ENCODE results near the gene NTMT2. TPM values are rescaled to one million over a fixed set of nuclear protein-coding genes. Genes with fewer than 3 reads are reported as not detected.
A peak's percentile ranks its signal among the peaks of the same experiment; 100 is the strongest.

NTMT2 gene
- total and polyA plus RNA-seq, 9 of the 15 experiments (the other 6 are each of a cell fraction or from before 2014, with no cell fraction given), result not detected

- no peaks in the 10 kb centered on the region for H3K27me3 ChIP-seq (ENCODE audit: control insufficient read depth in 2 of 2, insufficient read depth in 2 of 2, low read length in 2 of 2)
- no peak overlapping the region for H3K27ac ChIP-seq (ENCODE audit: extremely low read depth, low read depth, low read length)
- intact Hi-C loops (cut with micrococcal nuclease), result no loop called here
- no peak overlapping the region for H3K4me3 ChIP-seq
- 2% methylated on average over 2 of the region's 2 CpGs for WGBS (ENCODE audit: insufficient coverage, low coverage, missing lambda C conversion rate)
- FAIRE-seq (no peak), ATAC-seq (no peak), DNase-seq (ENCODE audit: extremely low read depth in 1 of 4, low spot score in 3 of 4) (no peak)
- H4K20me1 ChIP-seq (replicated peaks; ENCODE audit: control insufficient read depth, insufficient read depth, low read length), result no peaks in the 10 kb centered on the region
- H3K9ac ChIP-seq (ENCODE audit: insufficient read depth in 1 of 2, low read depth in 2 of 2, low read length in 2 of 2), result no peak overlapping the region
- in situ Hi-C loops (cut with MboI), result no loop called here
- H3K9me3 ChIP-seq (replicated peaks; ENCODE audit: control insufficient read depth, insufficient read depth, low read depth, low read length), result no peaks in the 10 kb centered on the region; the same call in 1 of the 2 replicates
- H3K9me1 ChIP-seq (ENCODE audit: control insufficient read depth, insufficient read depth, low read length), result no peaks in the 10 kb centered on the region
- no peak overlapping the region for H3K4me2 ChIP-seq (ENCODE audit: insufficient read depth, low read length)
- no peak overlapping the region for H2AFZ ChIP-seq (ENCODE audit: low read depth, low read length)
- H3K36me3 ChIP-seq (ENCODE audit: control insufficient read depth, insufficient read depth, low read length), result no peaks in the 10 kb centered on the region
- no TSS peak for BruUV-seq (replicated peaks)
- H3K79me2 ChIP-seq (ENCODE audit: control insufficient read depth, insufficient read depth, low read length), result no peaks in the 10 kb centered on the region
- ChIA-PET POLR2A (no interaction called here), CTCF (ENCODE audit: low intra/inter-chr PET ratio) (no interaction called here)
- no peaks in the 10 kb centered on the region for H3K4me1 ChIP-seq (replicated peaks in 1 of 2; ENCODE audit: control insufficient read depth in 2 of 2, insufficient read depth in 2 of 2, low read length in 2 of 2)
- TF ChIP-seq TARDBP (IDR thresholded peaks at IDR 0.05) (no peak), MAFG (tag; conservative IDR thresholded peaks at IDR 0.05) (peak; percentile 63), POLR2H (tag; IDR thresholded peaks at IDR 0.05; ENCODE audit: low read depth) (no peak), HDGF (IDR thresholded peaks at IDR 0.05) (no peak), HDAC1 (IDR thresholded peaks at IDR 0.05) (no peak), BRD9 (IDR thresholded peaks at IDR 0.05; ENCODE audit: low read depth, partially characterized antibody) (no peak), HNRNPL (IDR thresholded peaks at IDR 0.05; ENCODE audit: low read depth, low read length) (no peak), ZNF639 (CRISPR knock-in tag; conservative IDR thresholded peaks at IDR 0.05 in 1 of 2, IDR thresholded peaks at IDR 0.05 in 1 of 2) (0 out of 4 replicates have a peak, but pooled peaks of 1 of the 2 experiments have one; percentile 34), ZNF23 (CRISPR knock-in tag; IDR thresholded peaks at IDR 0.05) (no peak), TCF3 (CRISPR knock-in tag; IDR thresholded peaks at IDR 0.05) (no peak), NRF1 (conservative IDR thresholded peaks at IDR 0.05 in 1 of 2, IDR thresholded peaks at IDR 0.05 in 1 of 2) (no peak), E2F4 (CRISPR knock-in tag; IDR thresholded peaks at IDR 0.05; ENCODE audit: low read depth) (no peak)
- TF ChIP-seq, protein P1, sequence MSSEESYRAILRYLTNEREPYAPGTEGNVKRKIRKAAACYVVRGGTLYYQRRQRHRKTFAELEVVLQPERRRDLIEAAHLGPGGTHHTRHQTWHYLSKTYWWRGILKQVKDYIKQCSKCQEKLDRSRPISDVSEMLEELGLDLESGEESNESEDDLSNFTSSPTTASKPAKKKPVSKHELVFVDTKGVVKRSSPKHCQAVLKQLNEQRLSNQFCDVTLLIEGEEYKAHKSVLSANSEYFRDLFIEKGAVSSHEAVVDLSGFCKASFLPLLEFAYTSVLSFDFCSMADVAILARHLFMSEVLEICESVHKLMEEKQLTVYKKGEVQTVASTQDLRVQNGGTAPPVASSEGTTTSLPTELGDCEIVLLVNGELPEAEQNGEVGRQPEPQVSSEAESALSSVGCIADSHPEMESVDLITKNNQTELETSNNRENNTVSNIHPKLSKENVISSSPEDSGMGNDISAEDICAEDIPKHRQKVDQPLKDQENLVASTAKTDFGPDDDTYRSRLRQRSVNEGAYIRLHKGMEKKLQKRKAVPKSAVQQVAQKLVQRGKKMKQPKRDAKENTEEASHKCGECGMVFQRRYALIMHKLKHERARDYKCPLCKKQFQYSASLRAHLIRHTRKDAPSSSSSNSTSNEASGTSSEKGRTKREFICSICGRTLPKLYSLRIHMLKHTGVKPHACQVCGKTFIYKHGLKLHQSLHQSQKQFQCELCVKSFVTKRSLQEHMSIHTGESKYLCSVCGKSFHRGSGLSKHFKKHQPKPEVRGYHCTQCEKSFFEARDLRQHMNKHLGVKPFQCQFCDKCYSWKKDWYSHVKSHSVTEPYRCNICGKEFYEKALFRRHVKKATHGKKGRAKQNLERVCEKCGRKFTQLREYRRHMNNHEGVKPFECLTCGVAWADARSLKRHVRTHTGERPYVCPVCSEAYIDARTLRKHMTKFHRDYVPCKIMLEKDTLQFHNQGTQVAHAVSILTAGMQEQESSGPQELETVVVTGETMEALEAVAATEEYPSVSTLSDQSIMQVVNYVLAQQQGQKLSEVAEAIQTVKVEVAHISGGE (CRISPR knock-in tag; IDR thresholded peaks at IDR 0.05), result no peak
Measured at GRCh38 chr1:170196490-170197236, 50.9 kb downstream of the NTMT2 start.
